Keratinocyte (primary cell): ENCODE results near the gene BEST2. TPM values are rescaled to one million over a fixed set of nuclear protein-coding genes. Genes with fewer than 3 reads are reported as not detected.

Experiments used
- DNase-seq: peaks from one replicate; pipeline ENCODE4 v3.0.0-alpha.2; 2011; ENCODE audit warnings: low read depth, missing footprints, low spot score
- FAIRE-seq: peaks from 2 replicates; lab custom pipeline; 2011; peaks lifted over from hg19 to GRCh38; lab: Jason Lieb, UNC
- H2AFZ ChIP-seq: 2 replicates; pipeline ENCODE4 v1.6.0; 2012; ENCODE audit warnings: low read length, control low read depth, inconsistent platforms; ENCODE audit not compliant: control insufficient read depth
- H3K27ac ChIP-seq: 2 replicates; pipeline ENCODE4 v1.5.1; 2011; ENCODE audit warnings: low read length; ENCODE audit not compliant: control insufficient read depth, insufficient read depth
- H3K27me3 ChIP-seq: 3 replicates; pipeline ENCODE4 v1.6.0; 2011; ENCODE audit warnings: low read length; ENCODE audit not compliant: control insufficient read depth, insufficient read depth; ENCODE audit errors: extremely low read depth
- H3K36me3 ChIP-seq, 2 experiments: 2 replicates in 1 of 2; 3 replicates in 1 of 2; pipeline ENCODE4 v1.5.1; 2011; ENCODE audit warnings: low read length in 2 of 2, mild to moderate bottlenecking in 1 of 2; ENCODE audit not compliant: control insufficient read depth in 2 of 2, insufficient read depth in 2 of 2; ENCODE audit errors: extremely low read depth in 1 of 2
- H3K4me1 ChIP-seq: 3 replicates; pipeline ENCODE4 v1.5.1; 2011; ENCODE audit warnings: low read length; ENCODE audit not compliant: control insufficient read depth, insufficient read depth; ENCODE audit errors: extremely low read depth
- H3K4me2 ChIP-seq: 3 replicates; pipeline ENCODE4 v1.6.0; 2011; ENCODE audit warnings: low read depth, low read length; ENCODE audit not compliant: control insufficient read depth, insufficient read depth; ENCODE audit errors: extremely low read depth
- H3K4me3 ChIP-seq, 3 experiments: fragments of 200-600 bp in 1 of 3; sonication (generic) in 1 of 3; 2 replicates in 2 of 3; 3 replicates in 1 of 3; pipeline ENCODE4 v1.5.1; 2011 to 2016; ENCODE audit warnings: low read length in 3 of 3, mild to moderate bottlenecking in 3 of 3, control low read depth in 2 of 3, inconsistent platforms in 1 of 3, low read depth in 1 of 3, mixed read lengths in 1 of 3, mixed run types in 1 of 3, moderate library complexity in 1 of 3; ENCODE audit not compliant: control insufficient read depth in 2 of 3, insufficient read depth in 2 of 3; ENCODE audit errors: extremely low read depth in 1 of 3
- H3K79me2 ChIP-seq: 2 replicates; pipeline ENCODE4 v1.6.0; 2012; ENCODE audit warnings: low read length; ENCODE audit not compliant: control insufficient read depth, insufficient read depth
- H3K9ac ChIP-seq: 3 replicates; pipeline ENCODE4 v1.6.0; 2011; ENCODE audit warnings: low read length; ENCODE audit not compliant: control insufficient read depth, insufficient read depth; ENCODE audit errors: extremely low read depth
- H3K9me1 ChIP-seq: 3 replicates; pipeline ENCODE4 v1.6.0; 2011; ENCODE audit warnings: low read length; ENCODE audit not compliant: control insufficient read depth, insufficient read depth; ENCODE audit errors: extremely low read depth
- H3K9me3 ChIP-seq: 2 replicates; pipeline ENCODE4 v1.5.1; 2012; ENCODE audit warnings: low read depth, low read length; ENCODE audit not compliant: control insufficient read depth
- H4K20me1 ChIP-seq: 3 replicates; pipeline ENCODE4 v1.6.0; 2011; ENCODE audit warnings: low read length; ENCODE audit not compliant: control insufficient read depth, insufficient read depth; ENCODE audit errors: extremely low read depth
- CTCF ChIP-seq, 3 experiments: IDR thresholded peaks in 1 of 3; conservative IDR thresholded peaks in 1 of 3; optimal IDR thresholded peaks in 1 of 3; 2 replicates in 2 of 3; 3 replicates in 1 of 3; pipeline versions ENCODE3 to v1.5.1; 2011; ENCODE audit warnings: low read length in 3 of 3, mild to moderate bottlenecking in 3 of 3, moderate library complexity in 2 of 3, control low read depth in 1 of 3, inconsistent platforms in 1 of 3; ENCODE audit not compliant: insufficient read depth in 2 of 3; ENCODE audit errors: extremely low read depth in 1 of 3
- EZH2 ChIP-seq: IDR thresholded peaks from one replicate; pipeline ENCODE4 v1.6.1; 2012; ENCODE audit warnings: inconsistent platforms, mild to moderate bottlenecking, low read length, moderate library complexity
- dilution Hi-C: fragments of 300-500 bp; cut with MboI; formaldehyde crosslinking; loops from one replicate; pipeline ENCODE4 v1.7.0; 2020; ENCODE audit warnings: low sequenced_read_pairs; ENCODE audit not compliant: extremely low pct_ligation_motif_present
- polyA plus RNA-seq, 5 experiments: library from polyadenylated mRNA; depleted of rRNA in 3 of 5; stranded (reverse) in 3 of 5; stranded (forward) in 1 of 5; unstranded in 1 of 5; fragments of >200 nt; gene quantifications; 1 replicate in 1 of 5; 2 replicates in 3 of 5; 3 replicates in 1 of 5; pipeline versions ENCODE4 v1.2.1 to v1.2.3, GENCODE V29; 2011 to 2012; ENCODE audit warnings: missing spikeins in 2 of 5, low read depth in 1 of 5, low replicate concordance in 1 of 5

The BEST2 gene
- polyA plus RNA-seq, 1 donor (not counting 4 experiments of a cell fraction or from before 2014, with no cell fraction given) = not detected

- Histone ChIP-seq H3K9ac (no peak overlapping the region), H3K79me2 (no peaks in the 10 kb centered on the region), H3K27me3 (peaks cover 24% of the 10 kb centered on the region), H3K9me3 (no peaks in the 10 kb centered on the region), H3K4me3 (no peak overlapping the region), H3K4me1 (peaks cover 21% of the 10 kb centered on the region), H3K9me1 (no peaks in the 10 kb centered on the region), H3K36me3 (peaks cover 7 to 14% of the 10 kb centered on the region in 2 experiments), H2AFZ (no peak overlapping the region), H4K20me1 (no peaks in the 10 kb centered on the region), H3K4me2 (peak overlapping the region; percentile 87), H3K27ac (no peak overlapping the region)
- TF ChIP-seq EZH2 = no peak
- TF ChIP-seq CTCF (optimal IDR thresholded peaks at IDR 0.05 in 1 of 3, IDR thresholded peaks at IDR 0.05 in 1 of 3, conservative IDR thresholded peaks at IDR 0.05 in 1 of 3; ENCODE audit: extremely low read depth in 1 of 3, insufficient read depth in 2 of 3, low read length in 3 of 3) = no peak
- dilution Hi-C loops = no loop called here
- no peak for DNase-seq
- no peak for FAIRE-seq
These were observed 740 bp upstream of the BEST2 start for GRCh38 chr19:12750851-12751250.

GRCh38 chr19:12752056-12752781 lies 628 bp downstream of the BEST2 start:
- Histone ChIP-seq H3K27me3 (peaks cover 24% of the 10 kb centered on the region), H3K4me1 (peaks cover 21% of the 10 kb centered on the region), H2AFZ (no peak overlapping the region), H3K36me3 (peaks cover 4% of the 10 kb centered on the region in 2 experiments), H4K20me1 (no peaks in the 10 kb centered on the region), H3K9me3 (no peaks in the 10 kb centered on the region), H3K79me2 (no peaks in the 10 kb centered on the region), H3K9me1 (no peaks in the 10 kb centered on the region), H3K4me2 (no peak overlapping the region), H3K4me3 (no peak overlapping the region), H3K9ac (no peak overlapping the region), H3K27ac (no peak overlapping the region)
- DNase-seq = no peak
- dilution Hi-C loops = no loop called here
- no peak for TF ChIP-seq CTCF (optimal IDR thresholded peaks at IDR 0.05 in 1 of 3, IDR thresholded peaks at IDR 0.05 in 1 of 3, conservative IDR thresholded peaks at IDR 0.05 in 1 of 3; ENCODE audit: extremely low read depth in 1 of 3, insufficient read depth in 2 of 3, low read length in 3 of 3)
- TF ChIP-seq EZH2 = no peak
- no peak for FAIRE-seq
